SIG-M5 (cell line): ENCODE data around the gene SPCS1.
"Not testable (repeated sequence)": the region's sequence is repeated elsewhere in the genome, so short reads cannot be mapped to it uniquely, and the experiment has no call there.

Experiments used
- DNase-seq: peaks from one replicate; lab custom pipeline; 2025; lab: John Stamatoyannopoulos, UW

The SPCS1 gene

DNA sequence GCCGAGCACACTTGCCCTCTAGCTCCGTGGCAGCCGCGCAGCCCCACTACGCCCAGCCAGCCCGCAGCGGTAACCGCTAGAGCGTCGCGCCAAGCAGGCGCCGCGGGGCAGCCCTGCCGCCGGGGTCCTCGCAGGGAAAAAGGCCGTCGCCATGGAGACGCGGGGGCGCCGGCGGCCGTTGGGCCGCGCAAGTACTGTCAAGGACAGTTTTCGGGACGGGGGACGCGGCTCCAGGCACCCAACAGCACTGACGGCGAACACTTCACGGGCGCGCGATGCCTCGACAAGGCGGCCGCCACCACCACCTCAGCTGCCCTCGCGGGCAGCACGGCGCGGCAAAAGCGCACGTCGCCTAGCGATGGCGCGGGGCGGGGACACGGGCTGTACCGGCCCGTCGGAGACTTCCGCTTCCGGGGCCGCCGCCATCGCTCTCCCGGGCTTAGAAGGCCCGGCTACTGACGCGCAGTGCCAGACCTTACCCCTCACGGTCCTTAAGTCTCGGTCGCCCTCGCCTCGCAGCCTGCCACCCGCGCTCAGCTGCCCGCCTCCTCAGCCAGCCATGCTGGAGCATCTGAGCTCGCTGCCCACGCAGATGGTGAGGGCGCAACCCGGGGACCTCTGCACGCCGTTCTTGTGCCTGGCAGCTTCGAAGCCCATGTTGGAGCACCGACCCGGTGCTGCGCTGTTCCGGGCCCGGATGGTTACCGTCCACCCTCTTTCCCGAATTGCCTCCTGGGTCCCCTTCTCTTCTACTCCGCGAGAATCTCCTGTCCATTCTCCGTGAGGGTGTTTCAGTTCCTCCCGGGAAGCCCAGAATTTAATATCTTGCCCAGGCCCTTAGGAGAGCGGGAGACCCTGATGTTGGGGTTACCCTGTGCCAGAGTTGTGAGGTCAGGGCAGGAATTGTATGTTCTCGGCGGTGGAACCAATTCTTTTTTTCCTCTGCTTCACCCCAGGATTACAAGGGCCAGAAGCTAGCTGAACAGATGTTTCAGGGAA, at the start of gene SPCS1, which contains the start of gene GLT8D1:
Gene SPCS1 (plus strand): TSS at position 419 of the 999 bp plus-strand sequence. CDS start 141 bp downstream, at position 560.
Gene GLT8D1 (minus strand): TSS at position 104 of the 999 bp plus-strand sequence. CDS start 5,331 bp downstream, outside the sequence.
- no peak for DNase-seq

DNA sequence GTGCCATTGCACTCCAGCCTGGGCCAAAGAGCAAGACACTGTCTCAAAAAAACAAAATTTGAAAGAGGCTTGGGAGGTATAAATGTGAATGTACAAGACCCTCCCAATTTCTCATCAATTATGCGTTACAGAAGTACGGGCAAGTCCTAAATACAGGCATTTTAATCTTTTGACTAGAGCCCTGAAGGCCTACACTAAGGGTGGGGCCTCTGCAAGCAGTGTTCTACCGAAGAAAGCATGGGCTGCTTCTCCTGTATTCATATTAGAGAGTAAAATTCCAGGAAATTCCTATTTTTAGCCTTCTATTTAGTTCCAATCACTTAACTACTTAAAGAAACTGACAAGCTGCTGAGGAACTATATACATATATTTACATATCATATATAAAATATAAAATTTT, 45.9 kb upstream of the SPCS1 start:
- DNase-seq: no peak

DNA sequence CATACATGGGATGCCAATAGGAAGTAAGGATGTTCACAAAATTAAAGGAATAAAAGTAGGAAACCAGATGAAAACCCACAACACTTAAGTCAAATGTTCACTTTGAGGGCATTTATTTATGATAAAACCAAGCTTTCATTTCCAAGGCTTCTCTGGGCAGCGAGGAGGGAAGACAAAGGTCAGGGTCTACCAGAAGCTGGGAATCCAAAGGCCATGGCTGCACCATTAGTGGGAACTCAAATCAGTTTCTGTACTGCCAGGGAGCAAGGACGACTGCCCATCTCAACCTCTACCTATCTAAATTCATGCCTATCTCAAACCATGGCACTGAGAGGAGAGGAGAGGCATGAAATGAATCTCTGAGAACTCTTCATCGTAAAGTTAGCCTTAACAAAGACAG, 42.8 kb upstream of the SPCS1 start:
- no peak for DNase-seq

DNA sequence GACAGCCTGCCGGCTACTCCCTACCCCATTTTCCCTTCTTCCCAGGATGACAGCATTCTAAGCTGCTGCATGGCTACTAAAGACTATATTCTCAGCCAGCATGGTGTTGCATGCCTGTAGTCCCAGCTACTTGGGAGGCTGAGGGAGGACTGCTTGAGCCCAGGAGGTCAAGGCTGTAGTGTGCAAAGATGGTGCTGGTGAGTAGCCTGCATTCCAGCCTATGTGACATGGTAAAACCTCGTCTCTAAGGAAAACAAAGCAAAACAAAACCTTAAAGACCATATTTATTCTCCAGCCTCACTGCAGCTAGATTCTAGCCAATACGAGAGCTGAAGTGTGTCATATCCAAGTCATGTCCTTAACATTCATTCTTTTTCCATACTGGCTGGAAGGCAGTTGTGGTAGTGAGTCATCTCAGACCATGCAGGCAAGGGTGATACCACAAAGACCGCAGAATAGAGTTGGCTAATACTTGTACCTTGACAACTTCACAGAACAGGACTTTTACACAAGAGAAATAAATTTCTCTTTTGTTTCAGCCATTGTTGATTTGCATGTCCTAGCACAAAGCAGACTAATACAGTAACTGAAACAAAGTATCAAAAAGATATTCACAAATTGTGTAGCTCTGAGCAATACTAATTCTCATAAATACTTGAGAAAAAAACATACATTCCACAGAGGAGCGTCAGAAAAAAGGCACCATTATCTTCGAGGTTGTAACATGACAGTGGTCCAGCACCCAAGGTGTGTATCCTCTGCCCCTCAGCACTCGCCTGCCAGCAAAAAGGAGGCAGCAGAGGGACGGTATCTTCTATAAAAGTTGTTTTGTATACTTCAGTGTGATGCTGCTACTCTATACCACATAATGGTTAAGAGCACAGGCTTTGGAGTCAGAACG, 35.0 kb upstream of the SPCS1 start:
- DNase-seq: peak; percentile 98

DNA sequence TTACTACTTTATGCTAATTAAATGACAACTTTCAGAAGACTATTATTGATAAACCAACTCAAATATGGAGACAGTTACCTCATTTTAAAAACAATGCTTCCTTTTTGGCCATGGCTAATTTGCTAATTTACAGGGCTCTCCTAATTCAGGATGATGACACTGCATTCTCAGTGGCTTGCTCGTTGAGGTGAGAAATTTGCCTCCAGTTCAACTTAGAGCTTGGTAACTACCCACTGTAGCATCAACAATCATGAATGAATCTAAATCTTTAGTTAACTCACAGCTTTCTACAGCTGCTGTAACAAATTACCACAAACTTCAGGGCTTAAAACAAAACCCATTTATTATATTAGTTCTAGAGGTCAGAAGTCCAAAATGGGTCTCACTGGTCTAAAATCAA, 34.2 kb upstream of the SPCS1 start:
- DNase-seq: no peak

DNA sequence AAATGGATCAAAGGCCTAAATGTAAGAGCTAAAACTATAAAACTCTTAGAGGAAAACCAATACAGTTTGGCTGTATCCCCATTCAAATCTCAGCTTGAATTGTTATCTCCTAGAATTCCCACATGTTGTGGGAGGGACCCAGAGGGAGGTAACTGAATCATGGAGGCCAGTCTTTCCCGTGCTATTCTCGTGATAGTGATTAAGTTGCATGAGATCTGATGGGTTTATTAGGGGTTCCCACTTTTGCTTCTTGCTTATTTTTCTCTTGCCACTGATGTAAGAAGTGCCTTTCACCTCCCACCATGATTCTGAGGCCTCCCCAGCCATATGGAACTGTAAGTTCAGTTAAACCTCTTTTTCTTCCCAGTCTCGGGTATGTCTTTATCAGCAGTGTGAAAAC, 29.7 kb upstream of the SPCS1 start:
- DNase-seq: not testable (repeated sequence)

DNA sequence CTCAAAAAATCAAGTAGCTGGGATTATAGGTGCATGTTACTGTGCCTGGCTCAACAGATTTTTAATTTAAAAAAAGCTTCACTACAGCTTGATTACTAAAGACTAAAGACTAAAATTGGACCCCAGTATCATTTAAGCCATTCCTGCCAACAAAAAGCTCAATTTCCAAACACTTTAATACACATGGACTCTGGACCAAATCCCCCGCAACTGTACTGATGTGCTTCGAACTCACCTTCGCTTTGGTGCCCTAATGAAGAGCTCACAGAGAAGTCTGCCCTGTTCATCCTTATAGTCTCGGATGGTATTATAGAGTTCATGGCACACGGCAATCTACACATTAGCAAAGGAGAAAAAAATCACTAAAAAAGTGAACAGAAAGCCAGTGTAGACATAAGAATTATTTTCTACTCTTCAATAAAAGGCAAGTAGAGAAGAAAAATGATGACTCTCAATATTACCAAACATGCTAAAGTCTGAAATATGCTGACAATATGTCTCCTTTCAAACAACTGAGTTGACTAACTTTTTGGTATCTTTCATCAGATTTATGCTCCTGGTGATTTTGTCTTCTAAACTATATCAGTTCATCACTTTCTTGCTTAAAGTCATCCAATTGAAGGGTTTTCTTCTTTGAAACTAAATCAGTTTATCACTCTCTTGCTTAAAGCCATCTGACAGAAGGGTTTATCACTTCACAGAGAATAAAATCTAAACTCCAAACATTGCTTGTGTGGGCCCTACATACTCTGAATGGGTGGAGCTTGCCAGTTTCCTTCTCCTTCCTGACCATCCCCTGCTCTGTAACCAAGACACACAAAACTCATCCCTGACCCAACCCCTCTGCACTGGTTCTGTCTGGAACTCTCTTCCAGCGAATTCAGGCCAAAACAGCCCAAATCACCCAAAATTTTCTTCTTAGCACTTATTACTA, 27.4 kb upstream of the SPCS1 start:
- DNase-seq: no peak

DNA sequence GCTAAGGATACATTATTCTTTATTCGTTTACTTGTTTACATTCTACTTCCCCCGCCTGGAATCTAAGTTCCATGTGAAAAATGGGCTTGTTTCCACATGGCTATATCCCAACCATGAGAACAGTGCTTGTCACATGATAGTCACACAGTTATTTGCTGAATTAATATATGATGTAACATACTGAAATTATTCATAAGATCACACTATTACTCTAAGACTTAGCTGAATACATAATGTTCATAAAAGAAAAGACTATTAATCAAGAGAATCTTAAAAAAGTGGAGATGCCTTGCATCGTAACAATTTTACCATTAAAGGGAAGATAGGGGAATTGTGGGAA, 26.7 kb upstream of the SPCS1 start:
- no peak for DNase-seq

DNA sequence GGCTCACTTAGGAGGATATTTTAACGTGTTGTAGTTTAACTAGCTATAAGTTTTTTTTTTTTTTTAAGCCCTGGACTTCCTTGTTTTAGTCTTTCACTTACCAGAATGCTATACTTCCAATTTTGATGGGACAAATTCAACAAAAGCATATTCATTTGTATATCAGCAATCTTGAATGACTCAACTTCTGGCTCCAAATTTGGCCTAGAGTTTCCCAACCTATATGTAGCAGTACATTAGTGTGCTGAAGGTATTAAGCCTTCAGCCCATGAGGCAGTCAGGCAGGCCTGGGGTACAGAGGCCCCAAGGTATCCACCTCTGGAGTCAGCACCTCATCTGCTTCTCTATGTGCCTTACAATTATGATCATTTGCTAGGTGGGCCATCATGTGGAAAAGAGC, 26.1 kb upstream of the SPCS1 start:
- DNase-seq: no peak

DNA sequence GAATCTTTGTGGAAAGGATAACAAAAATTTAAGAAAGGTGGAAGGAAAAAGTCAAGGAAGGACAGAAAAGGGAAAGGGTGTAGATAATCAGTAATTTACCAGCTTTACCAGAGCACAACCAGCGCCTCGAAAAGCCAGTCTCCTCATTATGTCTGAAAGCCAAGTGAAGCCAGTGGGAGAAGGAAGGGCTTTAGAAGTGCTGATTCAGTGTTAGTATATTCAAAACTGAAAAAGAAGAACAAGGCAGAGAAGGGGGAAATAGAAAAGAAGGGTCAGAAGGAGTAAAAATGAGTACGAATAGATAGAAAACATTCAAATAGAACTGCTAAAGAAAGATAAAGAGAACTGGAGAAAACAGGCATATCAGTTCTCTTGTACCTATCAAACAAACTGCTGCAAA, 24.3 kb upstream of the SPCS1 start:
- no peak for DNase-seq

DNA sequence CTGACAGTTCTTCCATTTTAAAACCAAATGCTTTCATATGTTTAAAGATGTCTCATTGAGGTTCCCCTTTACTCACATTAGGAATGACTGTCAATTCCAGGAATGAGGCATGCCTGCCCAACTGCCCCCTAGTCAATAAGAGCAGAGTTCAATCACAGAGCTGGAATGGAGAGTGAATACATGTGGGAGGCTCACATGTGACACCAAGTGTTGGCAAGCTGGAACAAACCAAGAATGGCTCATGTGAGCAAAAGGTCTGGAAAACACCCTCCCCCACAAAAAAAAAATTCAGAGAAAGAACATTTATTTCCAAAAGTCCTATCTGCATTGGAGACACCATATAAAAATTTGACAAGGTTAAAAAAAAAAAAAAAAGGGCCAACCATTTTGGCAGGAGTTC, 23.9 kb upstream of the SPCS1 start:
- no peak for DNase-seq

DNA sequence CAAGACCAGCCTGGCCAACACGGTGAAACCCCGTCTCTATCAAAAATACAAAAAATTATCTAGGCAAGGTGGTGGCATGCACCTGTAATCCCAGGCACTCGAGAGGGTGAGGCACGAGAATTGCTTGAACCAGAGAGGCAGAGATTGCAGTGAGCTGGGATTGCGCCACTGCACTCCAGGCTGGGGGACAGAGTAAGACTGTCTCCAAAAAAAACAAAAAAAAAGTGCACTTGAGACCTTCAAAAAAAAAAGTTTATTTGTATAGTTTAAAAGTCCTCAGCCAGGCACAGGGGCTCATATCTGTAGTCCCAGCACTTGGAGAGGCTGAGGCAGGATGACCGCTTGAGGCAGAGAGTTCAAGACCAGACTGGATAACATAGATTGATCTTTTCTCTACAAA, 22.3 kb upstream of the SPCS1 start:
- DNase-seq: no peak

DNA sequence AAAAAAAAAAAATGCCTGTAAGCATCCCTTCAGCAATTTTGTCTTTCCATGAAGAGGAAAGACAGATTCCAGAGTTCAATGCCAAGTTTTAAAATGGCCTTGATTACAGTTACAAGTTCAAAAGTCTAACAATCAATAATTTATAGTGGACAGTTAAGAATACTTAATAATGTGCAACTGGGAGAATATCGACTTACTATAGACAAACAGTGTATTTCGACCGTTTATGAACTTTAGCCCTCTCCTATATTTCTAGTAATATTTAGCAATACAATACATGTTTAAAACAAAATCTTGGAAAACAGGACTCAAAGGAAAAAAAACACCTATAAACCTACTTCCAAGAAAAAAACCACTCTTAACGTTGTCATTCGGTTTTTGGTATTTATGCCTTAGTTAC, 21.7 kb upstream of the SPCS1 start:
- DNase-seq: no peak

DNA sequence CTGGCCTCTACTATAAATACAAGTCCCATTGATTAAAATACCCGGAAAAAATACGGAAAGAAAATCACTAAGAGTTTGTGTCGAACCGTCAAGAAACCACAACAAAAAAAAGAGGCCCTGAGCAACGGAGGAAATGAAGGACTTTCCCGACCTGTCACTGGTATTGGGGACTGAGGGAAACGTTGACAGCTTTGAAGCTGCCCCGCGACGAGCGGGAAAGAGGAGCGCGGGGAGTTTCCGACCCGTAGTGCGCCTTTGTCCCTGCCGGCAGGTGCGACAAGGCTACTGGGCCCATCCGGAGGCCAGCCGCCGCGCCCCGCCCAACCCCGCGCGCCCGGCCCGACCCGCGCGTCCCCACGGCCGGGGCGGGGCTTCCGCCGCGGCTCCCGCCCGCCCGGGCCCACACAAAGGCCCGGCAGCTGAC, 20.6 kb upstream of the SPCS1 start:
- no peak for DNase-seq

DNA sequence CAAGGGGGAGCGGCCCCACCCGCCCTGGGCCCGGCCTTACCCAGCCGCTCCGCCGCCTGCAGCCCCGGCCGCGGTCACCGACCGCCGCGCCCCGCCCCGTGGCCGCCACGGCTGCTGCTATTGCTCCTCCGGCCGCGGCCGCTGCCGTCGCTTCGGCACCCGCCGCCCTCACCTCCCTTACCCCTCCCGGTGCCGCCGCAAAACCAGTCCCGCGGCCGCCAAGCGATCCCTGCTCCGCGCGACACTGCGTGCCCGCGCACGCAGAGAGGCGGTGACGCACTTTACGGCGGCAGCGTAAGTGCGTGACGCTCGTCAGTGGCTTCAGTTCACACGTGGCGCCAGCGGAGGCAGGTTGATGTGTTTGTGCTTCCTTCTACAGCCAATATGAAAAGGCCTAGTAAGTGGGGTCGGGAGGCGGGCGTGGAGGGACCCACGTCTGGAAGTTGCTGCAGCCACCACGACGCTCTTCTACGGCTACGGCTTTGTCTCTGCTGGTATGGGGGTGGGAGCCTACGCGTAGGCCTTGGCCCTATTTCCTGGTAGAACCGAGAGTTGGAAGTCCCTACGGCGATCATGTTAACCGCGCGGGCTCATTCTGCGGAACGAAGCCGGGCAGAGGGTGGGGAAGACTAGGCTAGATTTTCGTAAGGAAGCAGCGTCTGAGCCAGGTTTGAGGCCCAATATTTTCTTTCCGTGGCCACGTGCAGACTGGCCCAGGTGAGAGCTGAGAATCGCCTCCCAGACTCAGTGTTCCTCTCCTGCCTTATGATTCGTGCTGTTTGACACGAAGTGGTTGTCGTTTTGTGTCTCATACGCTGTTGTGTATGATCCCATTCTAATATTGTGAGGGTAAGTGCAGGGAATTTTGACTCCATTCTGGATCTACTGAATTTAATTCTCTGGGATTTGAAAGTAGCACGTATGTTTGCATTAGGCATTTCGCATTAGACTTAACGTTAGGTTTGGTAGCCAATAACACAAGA, 19.9 kb upstream of the SPCS1 start, which contains the start of the genes GNL3 and PBRM1:
Gene GNL3 (plus strand): TSS at position 324 of the 983 bp plus-strand sequence. CDS start 61 bp downstream, at position 385.
Gene PBRM1 (minus strand): TSS at position 205 of the 983 bp plus-strand sequence.
- peak; percentile 76 for DNase-seq

DNA sequence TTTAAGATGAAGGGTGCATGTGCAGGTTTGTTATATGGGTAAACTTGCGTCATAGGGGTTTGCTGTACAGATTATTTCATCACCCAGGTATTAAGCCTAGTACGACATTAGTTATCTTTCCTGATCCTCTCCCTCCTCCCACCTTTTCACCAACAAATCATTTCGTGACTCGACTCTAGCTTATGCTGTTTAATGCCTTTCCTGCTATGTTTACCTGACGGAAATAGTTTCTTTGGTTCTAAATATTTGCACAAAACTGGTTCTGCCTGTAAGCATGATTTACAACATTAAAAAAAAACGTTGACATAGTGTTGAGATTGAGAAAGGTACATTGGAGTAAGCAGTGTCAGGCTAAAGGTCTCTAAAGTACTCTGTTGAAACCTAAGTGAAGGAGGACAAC, 17.6 kb upstream of the SPCS1 start:
- DNase-seq: no peak

DNA sequence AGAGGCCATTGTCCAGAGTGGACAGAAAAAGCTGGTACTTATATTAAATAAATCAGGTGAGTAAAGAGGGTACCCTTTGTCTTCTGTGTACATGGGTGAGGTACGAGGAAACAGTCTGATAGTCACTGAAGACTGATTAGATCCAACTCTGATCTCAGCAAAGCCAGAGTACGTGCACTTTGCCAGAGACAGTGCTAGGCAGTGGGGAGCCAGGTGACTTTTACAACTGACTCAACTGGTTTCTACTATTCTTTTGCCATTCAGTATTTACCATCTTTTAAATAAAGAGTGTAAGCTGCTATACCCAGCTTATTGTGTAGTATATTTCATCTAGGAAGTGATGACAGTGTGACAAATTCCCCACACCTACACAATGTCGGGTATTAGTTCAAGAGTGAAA, 16.8 kb upstream of the SPCS1 start:
- no peak for DNase-seq

DNA sequence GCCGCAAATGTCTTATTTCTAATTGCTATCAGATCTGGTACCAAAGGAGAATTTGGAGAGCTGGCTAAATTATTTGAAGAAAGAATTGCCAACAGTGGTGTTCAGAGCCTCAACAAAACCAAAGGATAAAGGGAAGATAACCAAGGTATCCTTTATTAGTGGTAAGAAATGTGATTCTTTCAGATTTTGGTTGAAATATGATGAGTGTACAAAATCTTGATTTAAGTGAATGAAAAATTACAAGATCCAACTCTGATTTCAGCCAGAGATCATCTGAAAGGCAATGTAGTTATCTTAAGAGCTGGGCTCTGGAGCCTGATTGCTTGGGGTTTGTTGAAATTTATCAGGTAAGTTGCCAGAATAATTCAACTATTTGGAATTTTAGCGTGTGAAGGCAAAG, 15.3 kb upstream of the SPCS1 start:
- no peak for DNase-seq

DNA sequence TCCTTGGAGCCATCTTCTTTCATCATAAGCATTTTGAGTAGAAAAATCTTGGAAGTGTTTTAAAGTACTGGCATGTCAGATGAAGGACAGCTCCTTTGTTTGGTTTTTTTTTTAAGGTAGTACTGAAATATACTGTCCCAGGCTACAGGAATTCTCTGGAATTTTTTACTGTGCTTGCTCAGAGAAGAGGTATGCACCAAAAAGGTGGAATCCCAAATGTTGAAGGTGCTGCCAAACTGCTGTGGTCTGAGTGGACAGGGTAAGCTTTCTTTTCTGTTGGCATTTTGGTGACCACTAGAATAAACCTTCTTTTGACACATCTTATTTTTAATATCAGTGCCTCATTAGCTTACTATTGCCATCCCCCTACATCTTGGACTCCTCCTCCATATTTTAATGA, 12.8 kb upstream of the SPCS1 start:
- no peak for DNase-seq

DNA sequence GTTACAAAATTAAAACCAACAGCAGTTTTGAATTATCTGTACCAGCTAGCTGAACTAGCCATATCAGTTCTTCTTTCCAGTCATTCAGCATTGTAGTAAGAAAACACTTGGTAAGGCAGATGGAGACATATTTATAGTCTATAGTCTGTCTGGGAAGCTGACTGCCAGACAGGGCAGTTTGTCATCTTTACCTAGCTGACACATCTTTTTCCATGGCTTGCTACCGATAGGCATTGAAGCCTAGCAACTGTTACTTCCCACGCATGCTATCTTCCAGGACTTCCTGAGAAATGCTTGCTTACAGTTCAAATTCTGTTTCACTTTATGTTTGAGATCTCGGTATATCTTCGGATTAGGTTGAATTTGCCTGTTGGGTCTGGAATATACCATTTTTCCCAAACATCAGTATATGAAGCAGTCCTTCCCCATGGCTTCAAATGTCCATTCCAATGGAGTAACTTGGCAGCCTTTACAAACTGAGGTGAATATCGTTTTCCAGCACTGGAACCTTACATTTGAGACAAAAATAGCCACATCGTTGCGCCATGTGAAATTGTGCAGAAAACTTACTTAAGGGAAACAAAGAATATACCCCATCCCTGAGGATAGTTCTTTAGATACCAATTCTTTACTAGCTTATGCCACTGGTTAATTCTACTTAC, 11.2 kb upstream of the SPCS1 start:
- DNase-seq: no peak
